Subcutaneous adipose tissue (tissue), 4 donors: ENCODE measurements around the gene CEACAM4. TPM values are rescaled to one million over a fixed set of nuclear protein-coding genes. Genes with fewer than 3 reads are reported as not detected.

Source experiments
- CTCF ChIP-seq: fragments of 450-650 bp; IDR thresholded peaks from one replicate; pipeline ENCODE4 v1.5.1; 2016; ENCODE audit warnings: low read depth, mild to moderate bottlenecking, control low read depth, antibody characterized with exemption, moderate library complexity
- total RNA-seq, 4 donors: library from RNA; depleted of rRNA; stranded (reverse); fragments of >200 nt; gene quantifications; one replicate each; pipeline ENCODE4 v1.1.0, GENCODE V29; 2016

The CEACAM4 gene
- total RNA-seq, 4 donors from 2014 or later = 1.9 to 3.6 (median 2.6) TPM; not detected in 1

GRCh38 chr19:41584260-41584810 is 42.5 kb downstream of the CEACAM4 start:
- no peak for TF ChIP-seq CTCF

GRCh38 chr19:41578886-41579285 is 48.0 kb downstream of the CEACAM4 start:
- TF ChIP-seq CTCF = no peak

GRCh38 chr19:41577833-41578232 is 49.0 kb downstream of the CEACAM4 start:
- no peak for TF ChIP-seq CTCF

- TF ChIP-seq CTCF = no peak
These were observed 49.6 kb downstream of the CEACAM4 start for GRCh38 chr19:41577144-41577830.

- TF ChIP-seq CTCF = no peak
These were observed 50.9 kb downstream of the CEACAM4 start, which contains the start of gene CEACAM21 for GRCh38 chr19:41575998-41576397. Gene CEACAM21 (plus strand): TSS chr19:41576166. CDS start chr19:41576275, 109 bp downstream.

GRCh38 chr19:41570639-41571112 is 56.2 kb downstream of the CEACAM4 start:
- TF ChIP-seq CTCF = no peak

- no peak for TF ChIP-seq CTCF
These were observed 56.7 kb downstream of the CEACAM4 start for GRCh38 chr19:41570179-41570578.
